K562 (cell line): ENCODE data around the gene HNRNPLL. TPM values are rescaled to one million over a fixed set of nuclear protein-coding genes. Genes with fewer than 3 reads are reported as not detected.
A peak's percentile ranks its signal among the peaks of the same experiment; 100 is the strongest.

Source experiments
- CBFA2T2 ChIP-seq: fragments of 450-650 bp; conservative IDR thresholded peaks from 2 replicates; pipeline ENCODE4 v1.6.1; 2017; ENCODE audit warnings: mild to moderate bottlenecking
- CHD7 ChIP-seq: fragments of 200-600 bp; sonication (generic); IDR thresholded peaks from one replicate; pipeline ENCODE4 v1.6.1; 2012; ENCODE audit warnings: mild to moderate bottlenecking, low read depth, low read length, inconsistent platforms
- HES1 ChIP-seq: fragments of 450-650 bp; IDR thresholded peaks from 2 replicates; pipeline ENCODE4 v1.6.1; 2016; ENCODE audit warnings: low read depth, mild to moderate bottlenecking, moderate library complexity
- MBD2 ChIP-seq: sonication (generic); IDR thresholded peaks from 2 replicates; pipeline ENCODE4 v1.6.1; 2016; ENCODE audit warnings: low read depth, borderline replicate concordance
- OTX1 ChIP-seq: fragments of 450-650 bp; formaldehyde crosslinking; IDR thresholded peaks from 2 replicates; pipeline ENCODE4 v1.4.0; 2022; ENCODE audit warnings: mild to moderate bottlenecking
- PHF8 ChIP-seq: fragments of 200-600 bp; sonication (generic); IDR thresholded peaks from 2 replicates; pipeline ENCODE4 v1.6.1; 2012; ENCODE audit warnings: mixed run types, mild to moderate bottlenecking, inconsistent platforms, low read length, moderate library complexity, borderline replicate concordance
- PML ChIP-seq: IDR thresholded peaks from 2 replicates; pipeline ENCODE4 v1.6.1; 2012; ENCODE audit warnings: low read length, inconsistent platforms
- PTBP1 ChIP-seq: fragments of 200-400 bp; formaldehyde crosslinking; IDR thresholded peaks from 2 replicates; pipeline ENCODE4 v1.6.1; 2017; ENCODE audit warnings: low read depth, low read length
- RB1 ChIP-seq: fragments of 450-650 bp; IDR thresholded peaks from 2 replicates; pipeline ENCODE4 v1.6.1; 2017; ENCODE audit warnings: low read depth, mild to moderate bottlenecking
- RBM22 ChIP-seq: fragments of 200-400 bp; formaldehyde crosslinking; IDR thresholded peaks from 2 replicates; pipeline ENCODE4 v1.6.1; 2018; ENCODE audit warnings: low read length, low read depth; ENCODE audit not compliant: poor library complexity, severe bottlenecking
- SNIP1 ChIP-seq: fragments of 450-650 bp; IDR thresholded peaks from 2 replicates; pipeline ENCODE4 v1.7.1; 2017; ENCODE audit warnings: low read depth, mild to moderate bottlenecking
- SPI1 ChIP-seq: IDR thresholded peaks from 2 replicates; pipeline ENCODE4 v1.6.1; 2011; ENCODE audit warnings: low read depth, low read length, control low read depth, borderline replicate concordance
- TAL1 ChIP-seq: fragments of 450-650 bp; IDR thresholded peaks from 2 replicates; pipeline ENCODE4 v1.6.1; 2016; ENCODE audit warnings: mild to moderate bottlenecking
- TGIF2 ChIP-seq: sonication (generic); formaldehyde crosslinking; IDR thresholded peaks from 2 replicates; pipeline ENCODE4 v1.8.1; 2022; ENCODE audit warnings: mild to moderate bottlenecking, missing genetic modification reagents, moderate library complexity
- ZNF24 ChIP-seq: fragments of 450-650 bp; IDR thresholded peaks from 2 replicates; pipeline ENCODE4 v1.6.1; 2016
- ZNF586 ChIP-seq: fragments of 450-650 bp; formaldehyde crosslinking; conservative IDR thresholded peaks from 2 replicates; pipeline ENCODE4 v1.4.0; 2020; ENCODE audit warnings: mild to moderate bottlenecking, moderate library complexity
- ZNF764 ChIP-seq: fragments of 250-450 bp; sonication (Bioruptor Pico); IDR thresholded peaks from 2 replicates; pipeline ENCODE4 v1.4.0; 2020; ENCODE audit warnings: low read depth, mild to moderate bottlenecking, moderate library complexity
- polyA plus RNA-seq, 8 experiments: library from polyadenylated mRNA; depleted of rRNA in 4 of 8; stranded (reverse) in 5 of 8; unstranded in 3 of 8; fragments of >200 nt; fragmentation: Nextera tagmentation in 2 of 8; fragmentation: Illumina TruSeq in 1 of 8; extraction: Ambion mirVana in 2 of 8; extraction: Trizol in 1 of 8; gene quantifications; 2 replicates each; pipeline versions ENCODE4 v1.2.1 to v1.2.3, GENCODE V29; 2011 to 2014; ENCODE audit warnings: inconsistent platforms in 1 of 8, missing spikeins in 1 of 8
- total RNA-seq, 7 experiments: library from RNA; depleted of rRNA in 6 of 7; stranded (reverse); fragments of >200 nt in 6 of 7; fragmentation: Illumina TruSeq in 2 of 7; extraction: Trizol in 2 of 7; gene quantifications; 2 replicates each; pipeline versions ENCODE4 v1.2.1 to v1.2.3, GENCODE V29; 2011 to 2021; ENCODE audit warnings: low replicate concordance in 1 of 7
- TF ChIP-seq, protein P1 (sequence below), 3 experiments: IDR thresholded peaks in 2 of 3; conservative IDR thresholded peaks in 1 of 3; 2 replicates each; pipeline ENCODE4 v1.5.1; 2011 to 2012; ENCODE audit warnings: low read length in 3 of 3, mild to moderate bottlenecking in 3 of 3, control low read depth in 2 of 3, improper control_type of control experiment in 1 of 3, inconsistent platforms in 1 of 3, low read depth in 1 of 3, mixed read lengths in 1 of 3, moderate library complexity in 1 of 3; ENCODE audit not compliant: insufficient read depth in 2 of 3

Gene HNRNPLL
- total and polyA plus RNA-seq, 9 of the 15 experiments (the other 6 are each of a cell fraction or from before 2014, with no cell fraction given): 19.8 to 135 (median 57.8) TPM

DNA sequence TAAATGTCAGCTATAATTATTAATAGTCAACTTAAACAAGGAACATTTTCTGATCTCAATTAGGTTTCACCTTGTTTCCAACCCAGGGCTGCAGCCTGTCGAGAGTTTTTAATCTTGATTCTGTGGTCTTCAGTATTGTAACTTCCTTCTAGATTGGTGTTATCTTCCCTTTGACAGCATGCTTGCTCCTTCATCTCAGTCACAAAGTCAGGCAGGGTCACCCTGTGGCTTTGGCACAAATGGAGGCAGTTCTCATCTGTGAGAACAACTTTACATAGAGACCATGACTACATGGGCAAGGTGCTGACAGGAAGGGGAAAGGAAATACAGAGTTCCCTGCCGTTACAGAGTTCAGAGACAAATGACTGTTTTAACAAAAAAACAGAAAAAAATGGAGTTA, 50.5 kb downstream of the HNRNPLL start (continued):
- TF ChIP-seq TAL1 (peak; percentile 83), ZNF586 (no peak), TGIF2 (no peak), RBM22 (no peak), HES1 (peak; percentile 97), ZNF764 (CRISPR knock-in tag) (no peak), SNIP1 (no peak), SPI1 (no peak), MBD2 (no peak), OTX1 (CRISPR knock-in tag) (no peak), CHD7 (no peak), PTBP1 (no peak), CBFA2T2 (peak; percentile 83), PML (peak; percentile 93), PHF8 (no peak), RB1 (no peak), ZNF24 (no peak)
- TF ChIP-seq, protein P1, sequence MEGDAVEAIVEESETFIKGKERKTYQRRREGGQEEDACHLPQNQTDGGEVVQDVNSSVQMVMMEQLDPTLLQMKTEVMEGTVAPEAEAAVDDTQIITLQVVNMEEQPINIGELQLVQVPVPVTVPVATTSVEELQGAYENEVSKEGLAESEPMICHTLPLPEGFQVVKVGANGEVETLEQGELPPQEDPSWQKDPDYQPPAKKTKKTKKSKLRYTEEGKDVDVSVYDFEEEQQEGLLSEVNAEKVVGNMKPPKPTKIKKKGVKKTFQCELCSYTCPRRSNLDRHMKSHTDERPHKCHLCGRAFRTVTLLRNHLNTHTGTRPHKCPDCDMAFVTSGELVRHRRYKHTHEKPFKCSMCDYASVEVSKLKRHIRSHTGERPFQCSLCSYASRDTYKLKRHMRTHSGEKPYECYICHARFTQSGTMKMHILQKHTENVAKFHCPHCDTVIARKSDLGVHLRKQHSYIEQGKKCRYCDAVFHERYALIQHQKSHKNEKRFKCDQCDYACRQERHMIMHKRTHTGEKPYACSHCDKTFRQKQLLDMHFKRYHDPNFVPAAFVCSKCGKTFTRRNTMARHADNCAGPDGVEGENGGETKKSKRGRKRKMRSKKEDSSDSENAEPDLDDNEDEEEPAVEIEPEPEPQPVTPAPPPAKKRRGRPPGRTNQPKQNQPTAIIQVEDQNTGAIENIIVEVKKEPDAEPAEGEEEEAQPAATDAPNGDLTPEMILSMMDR (IDR thresholded peaks at IDR 0.05 in 2 of 3, conservative IDR thresholded peaks at IDR 0.05 in 1 of 3; ENCODE audit: insufficient read depth in 2 of 3, low read depth in 1 of 3, low read length in 3 of 3): no peak
